Pancreas (tissue), 10 donors: ENCODE data around the gene SOX11. TPM values are rescaled to one million over a fixed set of nuclear protein-coding genes. Genes with fewer than 3 reads are reported as not detected.
"Not testable (repeated sequence)": the region's sequence is repeated elsewhere in the genome, so short reads cannot be mapped to it uniquely, and the experiment has no call there.

ENCODE experiments used
- ATAC-seq, 4 donors: fragments of 200-7000 bp; cut with Tn5 transposase; one replicate each; pipeline versions ENCODE4 v1.8.0 to v1.9.1; 2020; ENCODE audit warnings: mild to moderate bottlenecking in 4 of 4, moderate library complexity in 4 of 4
- DNase-seq, 6 donors: peaks; one replicate each; pipeline ENCODE4 v3.0.0-alpha.2; 2020
- FAIRE-seq: peaks from 2 replicates; lab custom pipeline; 2012; peaks lifted over from hg19 to GRCh38; lab: Jason Lieb, UNC
- H3K27ac ChIP-seq, 4 donors: fragments of 200-600 bp; sonication (generic); 1 replicate in 3 of 4; 2 replicates in 1 of 4; pipeline versions ENCODE4 v1.5.0 to v1.8.0; 2020
- H3K27me3 ChIP-seq, 4 donors: fragments of 200-600 bp; one replicate each; pipeline ENCODE4 v1.8.0; 2021
- H3K36me3 ChIP-seq, 3 donors: fragments of 200-600 bp; sonication (generic) in 1 of 3; one replicate each; pipeline versions ENCODE4 v1.5.0 to v1.8.0; 2020 to 2021
- H3K4me1 ChIP-seq, 3 donors: fragments of 200-600 bp; one replicate each; pipeline ENCODE4 v1.8.0; 2021
- H3K4me3 ChIP-seq, 4 donors: fragments of 200-600 bp; sonication (generic) in 2 of 4; one replicate each; pipeline versions ENCODE4 v1.5.0 to v1.8.0; 2020 to 2021
- H3K9me3 ChIP-seq, 4 donors: fragments of 200-600 bp; one replicate each; pipeline ENCODE4 v1.8.0; 2021
- CTCF ChIP-seq, 4 donors: fragments of 200-600 bp; sonication (generic) in 3 of 4; IDR thresholded peaks; one replicate each; pipeline versions ENCODE4 v1.5.0 to v1.8.0; 2021; ENCODE audit warnings: antibody characterized with exemption in 4 of 4
- WGBS, 2 donors: extraction: QIAGEN DNeasy Blood & Tissue Kit; methylation state at CpG; one replicate each; pipeline ENCODE4 v1.1.7; 2013; 5-methylcytosine and 5-hydroxymethylcytosine counted together
- intact Hi-C, 3 donors: fragments of 100-400 bp; cut with DNase I; formaldehyde crosslinking; loops; one replicate each; pipeline versions ENCODE4 v1.11.1 to v1.14.2; 2022
- polyA plus RNA-seq, 2 donors: library from polyadenylated mRNA; stranded (reverse); fragments of 200-250 nt; gene quantifications; one replicate each; pipeline ENCODE4 v1.2.3, GENCODE V29; 2013
- total RNA-seq, 6 donors: library from RNA; stranded (reverse); fragmentation: NEBNext Ultra II Directional in 4 of 6; extraction: Animal tissue kit (Norgen Biotek cat#: 25700) in 4 of 6; gene quantifications; one replicate each; pipeline versions ENCODE4 v1.2.1 to v1.2.4, GENCODE V29; 2021 to 2023
- donor health status: healthy with polysubstance abuse.
- donor health status: DM: no; HTN: no; CAD: no; lungs with moderate emphysema.
- donor health status: DM: no; HTN: no; CAD: no.
- donor health status: control.
- donor health status: control.
- donor health status: Bipolar disorder and iron deficiency.
- donor health status: DM: yes; HTN: yes; CAD: no.
- donor health status: DM: no; HTN: no; CAD: no.
- donor health status: DM: no; HTN: no; CAD: no.
- donor health status: DM: yes; HTN: yes; CAD: no.

Gene SOX11
- under 1 TPM in 2 of 6 donors, not detected in 4; 0.03 to 0.09 TPM for total RNA-seq
- under 1 TPM; 0.04 to 0.05 TPM for polyA plus RNA-seq

- peak in 2 of 4 donors; percentile 19 to 53 for ATAC-seq
- FAIRE-seq: no peak
- peaks cover 0 to 11% (median 4%) of the 10 kb centered on the region in 3 donors for H3K4me1 ChIP-seq
- WGBS, 2 donors: 3 to 5% methylated on average over 26 to 60 of the region's 60 CpGs
- H3K27ac ChIP-seq: no peak within 1 kb of the TSS
- H3K9me3 ChIP-seq: no peaks in the 10 kb centered on the region
- H3K36me3 ChIP-seq: no peaks in the 10 kb centered on the region
- peak within 1 kb of the TSS in 2 of 4 donors; percentile 2 to 35 for H3K4me3 ChIP-seq
- peak in 1 of 6 donors; percentile 48 for DNase-seq
- H3K27me3 ChIP-seq: peaks cover 0 to 56% (median 21%) of the 10 kb centered on the region in 4 donors
- intact Hi-C loops: no loop called here
- TF ChIP-seq CTCF (IDR thresholded peaks at IDR 0.05): no peak
Observed at GRCh38 chr2:5691985-5692529, at the start of gene SOX11. SOX11 (plus strand) TSS chr2:5692384; CDS start chr2:5692722, 338 bp downstream.

GRCh38 chr2:5652734-5653133 lies 39.5 kb upstream of the SOX11 start:
- H3K27me3 ChIP-seq, intact Hi-C loops, H3K4me1 ChIP-seq, H3K4me3 ChIP-seq, DNase-seq, H3K9me3 ChIP-seq, H3K27ac ChIP-seq, FAIRE-seq, H3K36me3 ChIP-seq, ATAC-seq: not testable (repeated sequence)
- 41 to 56% methylated on average over 2 of the region's 2 CpGs for WGBS, 2 donors

- H3K27me3 ChIP-seq, DNase-seq, FAIRE-seq, H3K4me1 ChIP-seq, H3K9me3 ChIP-seq, H3K27ac ChIP-seq, intact Hi-C loops, H3K36me3 ChIP-seq, H3K4me3 ChIP-seq, ATAC-seq: not testable (repeated sequence)
- 76 to 88% methylated on average over 4 of the region's 4 CpGs for WGBS, 2 donors
Observed at GRCh38 chr2:5653756-5654155, 38.4 kb upstream of the SOX11 start.

GRCh38 chr2:5657231-5657630 lies 35.0 kb upstream of the SOX11 start:
- Histone ChIP-seq H3K4me1 (no peaks in the 10 kb centered on the region), H3K36me3 (no peaks in the 10 kb centered on the region), H3K4me3 (no peak overlapping the region), H3K27ac (no peak overlapping the region), H3K27me3 (no peaks in the 10 kb centered on the region), H3K9me3 (no peaks in the 10 kb centered on the region)
- 53 to 56% methylated on average over 4 of the region's 4 CpGs for WGBS, 2 donors
- intact Hi-C loops: no loop called here
- FAIRE-seq (no peak), DNase-seq (no peak), ATAC-seq (no peak)
- no peak for TF ChIP-seq CTCF (IDR thresholded peaks at IDR 0.05)

GRCh38 chr2:5660591-5660990 lies 31.6 kb upstream of the SOX11 start:
- FAIRE-seq (no peak), DNase-seq (no peak), ATAC-seq (no peak)
- H3K4me3 ChIP-seq: no peak overlapping the region
- TF ChIP-seq CTCF (IDR thresholded peaks at IDR 0.05): no peak
- no peaks in the 10 kb centered on the region for H3K36me3 ChIP-seq
- H3K27ac ChIP-seq: no peak overlapping the region
- H3K27me3 ChIP-seq: no peaks in the 10 kb centered on the region
- WGBS, 2 donors: 50 to 56% methylated on average over 3 of the region's 3 CpGs
- H3K4me1 ChIP-seq: no peaks in the 10 kb centered on the region
- no peaks in the 10 kb centered on the region for H3K9me3 ChIP-seq
- intact Hi-C loops: no loop called here

- no peak overlapping the region for H3K4me3 ChIP-seq
- H3K27me3 ChIP-seq: no peaks in the 10 kb centered on the region
- DNase-seq: no peak
- no peaks in the 10 kb centered on the region for H3K36me3 ChIP-seq
- FAIRE-seq: no peak
- no peak for ATAC-seq
- no peaks in the 10 kb centered on the region for H3K9me3 ChIP-seq
- H3K4me1 ChIP-seq: no peaks in the 10 kb centered on the region
- intact Hi-C loops: no loop called here
- H3K27ac ChIP-seq: no peak overlapping the region
- WGBS, 2 donors: 74 to 86% methylated on average over 5 of the region's 5 CpGs
- no peak for TF ChIP-seq CTCF (IDR thresholded peaks at IDR 0.05)
Observed at GRCh38 chr2:5661362-5661761, 30.8 kb upstream of the SOX11 start.
